D721Med (cell line): ENCODE results near the gene LGALS7B.
"Not testable (repeated sequence)": the region's sequence is repeated elsewhere in the genome, so short reads cannot be mapped to it uniquely, and the experiment has no call there.

ENCODE experiments used
- DNase-seq: peaks from one replicate; pipeline ENCODE4 v3.0.0; 2011; ENCODE audit warnings: low spot score; ENCODE audit not compliant: insufficient read length
- FAIRE-seq: peaks from 2 replicates; lab custom pipeline; 2011; peaks lifted over from hg19 to GRCh38; lab: Jason Lieb, UNC
- CTCF ChIP-seq: IDR thresholded peaks from 2 replicates; pipeline ENCODE4 v1.5.1; 2012; ENCODE audit warnings: mild to moderate bottlenecking, control low read depth; ENCODE audit not compliant: insufficient read depth; ENCODE audit errors: missing control alignments

Gene LGALS7B

GRCh38 chr19:38742906-38743305, 46.1 kb upstream of the LGALS7B start:
- FAIRE-seq (no peak), DNase-seq (peak; percentile 9)
- TF ChIP-seq CTCF: no peak

GRCh38 chr19:38743394-38744297, 45.4 kb upstream of the LGALS7B start:
- no peak for FAIRE-seq
- peak; percentile 4 for DNase-seq
- no peak for TF ChIP-seq CTCF

GRCh38 chr19:38744298-38744681, 44.7 kb upstream of the LGALS7B start, which contains the start of gene CAPN12:
Gene CAPN12 (minus strand): TSS chr19:38744474. CDS start chr19:38744165, 309 bp downstream.
- FAIRE-seq (no peak), DNase-seq (peak; percentile 4)
- TF ChIP-seq CTCF: no peak

GRCh38 chr19:38744874-38745273, 44.1 kb upstream of the LGALS7B start:
- TF ChIP-seq CTCF: no peak
- FAIRE-seq: no peak
- DNase-seq: no peak

GRCh38 chr19:38745316-38745715, 43.7 kb upstream of the LGALS7B start:
- DNase-seq: no peak
- no peak for FAIRE-seq
- no peak for TF ChIP-seq CTCF

GRCh38 chr19:38753783-38754182, 35.2 kb upstream of the LGALS7B start:
- FAIRE-seq, DNase-seq: not testable (repeated sequence)

- not testable (repeated sequence) for FAIRE-seq, DNase-seq
These were observed 34.8 kb upstream of the LGALS7B start for GRCh38 chr19:38754196-38754595.

GRCh38 chr19:38759590-38760003, 29.4 kb upstream of the LGALS7B start:
- FAIRE-seq: no peak

GRCh38 chr19:38760805-38761517, 28.0 kb upstream of the LGALS7B start:
- not testable (repeated sequence) for FAIRE-seq

More at GRCh38 chr19:38759590-38760003, 29.4 kb upstream of the LGALS7B start:
- TF ChIP-seq CTCF: no peak
- DNase-seq: no peak

GRCh38 chr19:38761884-38762389, 27.1 kb upstream of the LGALS7B start:
- not testable (repeated sequence) for FAIRE-seq, DNase-seq

More at GRCh38 chr19:38760805-38761517, 28.0 kb upstream of the LGALS7B start:
- DNase-seq: not testable (repeated sequence)
